GM21786 (cell line): ENCODE measurements around the gene MACO1.

Experiments used
- ATAC-seq: cut with Tn5 transposase; IDR thresholded peaks from one replicate; pipeline ENCODE4 v1.9.1; 2021; ENCODE audit not compliant: unreplicated experiment

Gene MACO1

GRCh38 chr1:25541889-25542658 is 111.4 kb downstream of the MACO1 start:
- ATAC-seq: no peak

- ATAC-seq: no peak
These were observed 112.3 kb downstream of the MACO1 start for GRCh38 chr1:25543005-25543424.

GRCh38 chr1:25543425-25544242 is 112.9 kb downstream of the MACO1 start, which contains the start of gene LDLRAP1:
Gene LDLRAP1, plus strand, starts transcription at chr1:25543606. Its CDS starts 93 bp downstream, at chr1:25543699.
- ATAC-seq: peak; percentile 75

- ATAC-seq: no peak
These were observed 113.6 kb downstream of the MACO1 start for GRCh38 chr1:25544243-25544764.

- ATAC-seq: no peak
These were observed 114.1 kb downstream of the MACO1 start for GRCh38 chr1:25544819-25545218.

GRCh38 chr1:25545767-25546166 is 115.1 kb downstream of the MACO1 start:
- no peak for ATAC-seq

- no peak for ATAC-seq
These were observed 115.5 kb downstream of the MACO1 start for GRCh38 chr1:25546193-25546592.

GRCh38 chr1:25548601-25549000 is 117.9 kb downstream of the MACO1 start:
- ATAC-seq: no peak

GRCh38 chr1:25549273-25550154 is 118.8 kb downstream of the MACO1 start:
- ATAC-seq: peak; percentile 94
